BJ (cell line): ENCODE results near the gene RDH12. TPM values are rescaled to one million over a fixed set of nuclear protein-coding genes. Genes with fewer than 3 reads are reported as not detected.
"Not testable (repeated sequence)": the region's sequence is repeated elsewhere in the genome, so short reads cannot be mapped to it uniquely, and the experiment has no call there.

Source experiments
- CTCF ChIA-PET: fragments of 350-600 bp; formaldehyde crosslinking; extraction: SDS; loops from one replicate; lab custom pipeline; 2021; ENCODE audit warnings: antibody characterized with exemption, inconsistent platforms; lab: Yijun Ruan, JAX
- POLR2A ChIA-PET: fragments of 300-600 bp; sonication (Branson Sonifier 250); formaldehyde crosslinking; extraction: SDS; loops from one replicate; lab custom pipeline; 2021; ENCODE audit warnings: antibody characterized with exemption; lab: Charles Lee
- DNase-seq: peaks from one replicate; pipeline ENCODE4 v3.0.0-alpha.2; 2011; ENCODE audit warnings: low read depth
- H3K27me3 ChIP-seq: 2 replicates; pipeline ENCODE4 v1.6.0; 2011; ENCODE audit warnings: low read length; ENCODE audit not compliant: control insufficient read depth, insufficient read depth
- H3K36me3 ChIP-seq: 2 replicates; pipeline ENCODE4 v1.5.1; 2011; ENCODE audit warnings: low read length; ENCODE audit not compliant: control insufficient read depth, insufficient read depth
- H3K4me3 ChIP-seq: 2 replicates; pipeline ENCODE4 v1.5.1; 2011; ENCODE audit warnings: low read depth, mild to moderate bottlenecking, control low read depth, low read length
- CTCF ChIP-seq: IDR thresholded peaks from 2 replicates; pipeline ENCODE4 v1.5.1; 2011; ENCODE audit warnings: low read depth, mild to moderate bottlenecking, control low read depth, inconsistent platforms, low read length, moderate library complexity; ENCODE audit not compliant: insufficient read depth
- polyA minus RNA-seq: library from RNA; depleted of rRNA, polyadenylated mRNA; stranded (reverse); fragments of >200 nt; gene quantifications from 2 replicates; pipeline ENCODE4 v1.2.3, GENCODE V29; 2011; rRNA and poly(A)+ RNA removed
- polyA plus RNA-seq: library from polyadenylated mRNA; depleted of rRNA; stranded (reverse); fragments of >200 nt; gene quantifications from 2 replicates; pipeline ENCODE4 v1.2.3, GENCODE V29; 2011; rRNA removed

Gene RDH12
- not detected in 2 replicates for polyA plus RNA-seq
- not detected in 2 replicates for polyA minus RNA-seq

GRCh38 chr14:67701492-67701891 lies at the start of gene RDH12:
Gene RDH12 (plus strand): TSS chr14:67701886. CDS start chr14:67722643, 20,757 bp downstream.
- DNase-seq, H3K4me3 ChIP-seq, H3K27me3 ChIP-seq, POLR2A ChIA-PET, H3K36me3 ChIP-seq: not testable (repeated sequence)
- CTCF ChIA-PET = interaction anchor here (0.8 to 6.9 kb wide), 5 partner anchors 35 to 275 kb away, joined by 4 to 189 read pairs (median 10); partner anchors contain the start of gene ARG2

- no peak overlapping the region for H3K4me3 ChIP-seq
- no peak for TF ChIP-seq CTCF
- DNase-seq = no peak
- H3K27me3 ChIP-seq = no peaks in the 10 kb centered on the region
- POLR2A ChIA-PET = no interaction called here
- peaks cover 17% of the 10 kb centered on the region for H3K36me3 ChIP-seq
- CTCF ChIA-PET = interaction anchor here (1.0 to 1.8 kb wide), 4 partner anchors 9 to 68 kb away, joined by 3 to 5 read pairs (median 4); partner anchors contain the start of gene PIGH
Observed at GRCh38 chr14:67652189-67652588, 49.5 kb upstream of the RDH12 start.

- DNase-seq = no peak
- POLR2A ChIA-PET = no interaction called here
- H3K27me3 ChIP-seq = no peaks in the 10 kb centered on the region
- H3K4me3 ChIP-seq = no peak overlapping the region
- CTCF ChIA-PET = interaction anchor here (0.9 to 2.5 kb wide), 8 partner anchors 10 to 226 kb away, joined by 3 to 8 read pairs (median 4); partner anchors contain the start of gene ARG2
- peaks cover 17% of the 10 kb centered on the region for H3K36me3 ChIP-seq
- no peak for TF ChIP-seq CTCF
Observed at GRCh38 chr14:67653651-67654280, 47.9 kb upstream of the RDH12 start.

- H3K27me3 ChIP-seq = no peaks in the 10 kb centered on the region
- ChIA-PET POLR2A (no interaction called here), CTCF (interaction anchor here (1.0 to 8.1 kb wide), 4 partner anchors 41 to 79 kb away, joined by 3 to 105 read pairs (median 5); partner anchors contain the start of genes ARG2 and PIGH)
- H3K4me3 ChIP-seq = no peak overlapping the region
- no peak for DNase-seq
- H3K36me3 ChIP-seq = peaks cover 2% of the 10 kb centered on the region; the same call in 1 of the 2 replicates
- no peak for TF ChIP-seq CTCF
Observed at GRCh38 chr14:67663633-67664032, 38.1 kb upstream of the RDH12 start.

DNA sequence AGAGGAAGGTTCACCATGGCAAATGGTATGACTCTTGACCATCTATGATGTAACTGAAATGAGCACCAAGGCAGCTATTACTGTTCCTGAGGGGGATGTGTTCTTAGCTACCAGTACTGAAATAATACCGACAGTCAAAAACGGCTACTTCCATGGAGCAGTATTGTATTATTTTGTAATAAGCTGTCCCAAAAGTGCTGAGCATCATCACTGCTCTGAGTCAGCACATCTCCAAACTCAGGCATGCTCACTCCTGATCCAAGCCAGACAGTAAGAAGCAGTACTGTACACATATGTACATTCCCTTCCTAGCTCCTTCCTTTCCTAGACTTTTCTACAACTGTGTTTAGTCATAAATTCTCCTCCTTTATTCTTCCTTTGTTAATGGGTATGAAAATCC lies 35.8 kb upstream of the RDH12 start:
- ChIA-PET POLR2A (interaction anchor here (0.5 kb wide), 1 partner anchor 211 kb away, joined by 5 read pairs; no protein-coding TSS in a partner anchor), CTCF (interaction anchor here (0.6 to 8.1 kb wide), 16 partner anchors 9 to 239 kb away, joined by 3 to 105 read pairs (median 6); partner anchors contain the start of genes ARG2 and RDH12)
- no peak for DNase-seq

More for the DNA sequence above, 35.8 kb upstream of the RDH12 start:
- H3K27me3 ChIP-seq = no peaks in the 10 kb centered on the region
- no peak overlapping the region for H3K4me3 ChIP-seq
- no peaks in the 10 kb centered on the region for H3K36me3 ChIP-seq
- TF ChIP-seq CTCF = no peak
